GM12878 (cell line): Measurements from ENCODE around the gene VDR. TPM values are rescaled to one million over a fixed set of nuclear protein-coding genes. Genes with fewer than 3 reads are reported as not detected.

Source experiments
- ATF2 ChIP-seq: IDR thresholded peaks from 2 replicates; pipeline ENCODE4 v1.6.1; 2012; ENCODE audit warnings: low read length, inconsistent platforms
- NR2F1 ChIP-seq: fragments of 450-650 bp; conservative IDR thresholded peaks from 2 replicates; pipeline ENCODE4 v1.6.1; 2017; ENCODE audit warnings: mild to moderate bottlenecking
- PRDM15 ChIP-seq: fragments of 450-650 bp; formaldehyde crosslinking; IDR thresholded peaks from 2 replicates; pipeline ENCODE4 v1.4.0; 2020; ENCODE audit warnings: mild to moderate bottlenecking, moderate library complexity
- TCF7 ChIP-seq: IDR thresholded peaks from 2 replicates; pipeline ENCODE4 v1.6.1; 2014; ENCODE audit warnings: antibody characterized with exemption, borderline replicate concordance
- ZNF217 ChIP-seq: fragments of 450-650 bp; IDR thresholded peaks from 2 replicates; pipeline ENCODE4 v1.6.1; 2017; ENCODE audit warnings: antibody characterized with exemption, mild to moderate bottlenecking
- polyA plus RNA-seq, 11 experiments: library from polyadenylated mRNA; depleted of rRNA in 4 of 11; unstranded in 6 of 11; stranded (reverse) in 5 of 11; fragments of >200 nt; fragmentation: Nextera tagmentation in 4 of 11; fragmentation: Illumina TruSeq in 1 of 11; extraction: Ambion mirVana in 4 of 11; extraction: Trizol in 1 of 11; gene quantifications; 1 replicate in 1 of 11; 2 replicates in 10 of 11; pipeline versions ENCODE4 v1.2.1 to v1.2.3, GENCODE V29; 2011 to 2016; ENCODE audit warnings: inconsistent platforms in 2 of 11, missing spikeins in 2 of 11, low read depth in 1 of 11
- total RNA-seq, 4 experiments: library from RNA; depleted of rRNA in 3 of 4; stranded (reverse); fragments of >200 nt in 3 of 4; fragmentation: Illumina TruSeq in 1 of 4; extraction: Trizol in 1 of 4; gene quantifications; 2 replicates each; pipeline versions ENCODE4 v1.2.1 to v1.2.3, GENCODE V29; 2013 to 2021
- TF ChIP-seq, protein P1 (sequence below): fragments of 450-650 bp; IDR thresholded peaks from 2 replicates; pipeline ENCODE4 v1.6.1; 2018; ENCODE audit warnings: borderline replicate concordance, mild to moderate bottlenecking; ENCODE audit not compliant: partially characterized antibody

The VDR gene
- total and polyA plus RNA-seq, 10 of the 15 experiments (the other 5 are each of a cell fraction or from before 2014, with no cell fraction given), result 0.27 to 7.9 (median 3.0) TPM

DNA sequence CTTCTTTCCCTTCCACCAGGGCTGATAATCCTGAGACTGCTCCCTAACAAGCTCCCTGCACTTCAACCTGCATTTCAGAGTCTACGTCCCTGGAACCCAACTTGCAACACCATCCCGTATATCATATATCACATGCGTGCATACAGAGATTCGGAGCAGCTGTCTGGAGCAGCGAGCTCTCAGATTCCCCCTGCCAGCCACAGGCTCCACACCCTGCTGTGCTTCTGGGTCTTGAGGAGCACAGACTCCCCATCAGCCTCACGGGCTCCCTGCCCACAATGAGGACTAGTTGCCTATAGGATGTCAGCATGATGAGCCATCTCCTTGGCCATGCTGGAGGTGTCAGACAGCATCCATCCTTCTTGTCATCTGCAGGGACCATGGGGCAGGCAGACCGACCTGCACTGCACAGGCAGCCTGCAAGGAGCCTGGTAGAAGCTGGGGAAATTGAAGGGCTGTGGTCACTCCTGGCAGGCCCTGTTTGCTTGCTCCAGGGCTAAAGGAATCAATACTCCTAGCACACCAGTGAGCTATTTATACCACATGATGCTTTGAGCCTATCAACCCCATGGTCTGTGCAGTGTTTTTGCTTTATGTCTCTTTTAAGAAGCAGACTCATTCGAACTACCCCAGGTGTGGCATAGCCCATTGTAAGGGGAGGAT, 65.4 kb downstream of the VDR start (continued):
- TF ChIP-seq, protein P1, sequence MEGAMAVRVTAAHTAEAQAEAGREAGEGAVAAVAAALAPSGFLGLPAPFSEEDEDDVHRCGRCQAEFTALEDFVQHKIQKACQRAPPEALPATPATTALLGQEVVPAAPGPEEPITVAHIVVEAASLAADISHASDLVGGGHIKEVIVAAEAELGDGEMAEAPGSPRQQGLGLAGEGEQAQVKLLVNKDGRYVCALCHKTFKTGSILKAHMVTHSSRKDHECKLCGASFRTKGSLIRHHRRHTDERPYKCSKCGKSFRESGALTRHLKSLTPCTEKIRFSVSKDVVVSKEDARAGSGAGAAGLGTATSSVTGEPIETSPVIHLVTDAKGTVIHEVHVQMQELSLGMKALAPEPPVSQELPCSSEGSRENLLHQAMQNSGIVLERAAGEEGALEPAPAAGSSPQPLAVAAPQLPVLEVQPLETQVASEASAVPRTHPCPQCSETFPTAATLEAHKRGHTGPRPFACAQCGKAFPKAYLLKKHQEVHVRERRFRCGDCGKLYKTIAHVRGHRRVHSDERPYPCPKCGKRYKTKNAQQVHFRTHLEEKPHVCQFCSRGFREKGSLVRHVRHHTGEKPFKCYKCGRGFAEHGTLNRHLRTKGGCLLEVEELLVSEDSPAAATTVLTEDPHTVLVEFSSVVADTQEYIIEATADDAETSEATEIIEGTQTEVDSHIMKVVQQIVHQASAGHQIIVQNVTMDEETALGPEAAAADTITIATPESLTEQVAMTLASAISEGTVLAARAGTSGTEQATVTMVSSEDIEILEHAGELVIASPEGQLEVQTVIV, result no peak
- TF ChIP-seq ZNF217 (no peak), ATF2 (no peak), NR2F1 (no peak), PRDM15 (no peak), TCF7 (no peak)
